ENCODE measurements around the gene RNF115.
"Not testable (repeated sequence)": the region's sequence is repeated elsewhere in the genome, so short reads cannot be mapped to it uniquely, and the experiment has no call there.

Gene RNF115

GRCh38 chr1:145823565-145824498 lies at the start of gene RNF115, which contains the start of gene POLR3C:
Gene RNF115, minus strand, starts transcription at chr1:145824095. Its CDS starts 222 bp downstream, at chr1:145823873.
Gene POLR3C, plus strand, starts transcription at chr1:145824200. Its CDS starts 1,577 bp downstream, at chr1:145825777.
- peak; percentile 92 for DNase-seq (ENCODE audit: low spot score)

DNA sequence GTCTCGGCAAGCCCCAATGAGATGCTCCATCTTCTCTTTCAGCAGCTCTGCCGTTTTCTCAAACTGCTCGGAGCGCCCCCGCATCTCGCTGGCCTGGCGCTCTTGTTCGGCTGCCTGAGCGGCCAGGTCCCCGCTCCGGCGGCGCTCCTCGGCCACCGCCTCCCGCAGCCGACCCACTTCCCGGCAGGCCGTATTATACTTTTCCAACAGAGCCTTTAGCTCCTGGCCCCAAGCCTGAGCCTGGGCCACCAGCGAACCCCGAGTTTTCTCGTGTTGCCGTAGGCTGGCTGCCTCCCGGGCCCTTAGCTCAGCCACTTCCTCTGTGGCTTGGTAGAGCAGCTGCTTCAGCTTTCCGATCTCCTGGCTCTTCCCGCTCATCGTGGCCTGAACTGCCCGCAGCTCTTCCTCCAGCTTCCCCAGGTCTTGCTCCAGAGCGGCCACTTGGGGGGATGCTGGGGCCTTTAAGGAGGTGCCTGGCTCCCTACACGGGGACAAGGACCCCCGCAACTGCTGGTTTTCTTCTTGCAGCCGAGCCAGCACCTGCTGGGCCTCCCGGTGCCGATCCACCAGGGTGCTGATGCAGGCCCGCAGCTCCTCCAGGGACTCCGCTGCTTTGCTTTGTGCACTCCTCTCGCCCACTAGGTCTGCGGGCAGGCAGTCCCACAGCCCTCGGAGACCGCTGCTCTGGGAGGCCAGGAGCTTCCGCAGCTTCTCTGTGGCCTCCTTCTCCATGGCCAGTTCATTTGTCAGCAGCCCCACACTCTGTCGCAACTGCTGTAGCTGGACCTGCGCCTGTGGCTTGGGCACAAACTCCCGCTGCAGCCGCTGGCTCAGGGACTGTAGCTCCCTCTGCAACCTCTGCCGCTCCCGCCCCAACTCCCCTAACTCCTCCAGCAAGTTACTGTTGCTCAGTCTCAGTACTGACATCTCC lies 48.4 kb upstream of the RNF115 start:
- DNase-seq (ENCODE audit: low spot score): no peak

DNA sequence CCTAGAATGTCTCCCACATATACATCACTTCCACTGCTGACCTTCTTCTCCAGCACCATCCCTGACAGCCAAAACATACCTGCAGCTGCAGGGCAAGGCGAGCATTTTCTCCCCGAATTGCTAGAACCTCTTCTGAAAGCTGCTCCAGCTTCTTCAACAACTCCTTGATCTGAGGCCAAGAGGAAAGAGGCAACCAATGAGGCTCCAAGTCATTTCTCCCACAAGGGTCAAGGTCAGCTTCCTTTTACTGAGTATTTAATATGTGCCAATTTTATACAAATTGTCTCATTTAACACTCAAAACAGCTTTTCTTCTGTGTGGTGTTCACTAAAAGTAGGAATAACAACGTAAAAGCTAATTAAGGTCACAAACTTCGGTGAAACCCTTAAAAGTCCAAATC lies 44.3 kb upstream of the RNF115 start:
- no peak for DNase-seq (ENCODE audit: low spot score)

- no peak for DNase-seq (ENCODE audit: low spot score)
These were observed 39.6 kb upstream of the RNF115 start for GRCh38 chr1:145863282-145864018.

DNA sequence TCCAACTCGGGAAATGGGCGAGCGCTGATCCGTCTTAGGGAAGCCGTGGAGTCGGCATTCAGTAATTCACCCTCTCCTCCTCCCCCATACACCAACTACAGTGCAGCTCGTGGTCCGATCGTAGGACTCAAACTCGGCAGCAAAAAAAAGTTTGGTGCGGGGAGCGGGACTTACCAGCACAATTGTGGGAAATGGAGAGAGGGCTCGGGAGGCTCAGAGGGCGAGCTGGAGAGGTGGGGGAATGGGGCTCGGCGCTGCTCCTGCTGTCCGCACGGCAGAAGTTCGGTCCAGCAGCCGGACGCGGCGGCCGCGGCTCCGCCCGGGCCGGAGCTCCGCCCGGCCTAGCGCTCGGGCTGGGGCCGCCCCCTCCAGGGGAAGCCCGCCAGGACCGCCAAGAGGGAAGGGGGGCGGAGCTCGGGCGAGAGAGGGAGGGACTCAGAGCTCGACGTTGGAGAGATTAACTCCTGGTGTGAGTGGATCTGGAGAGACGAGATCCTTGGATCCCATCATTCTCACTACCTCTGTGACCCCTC lies 35.7 kb upstream of the RNF115 start:
- DNase-seq (ENCODE audit: low spot score): peak; percentile 87

DNA sequence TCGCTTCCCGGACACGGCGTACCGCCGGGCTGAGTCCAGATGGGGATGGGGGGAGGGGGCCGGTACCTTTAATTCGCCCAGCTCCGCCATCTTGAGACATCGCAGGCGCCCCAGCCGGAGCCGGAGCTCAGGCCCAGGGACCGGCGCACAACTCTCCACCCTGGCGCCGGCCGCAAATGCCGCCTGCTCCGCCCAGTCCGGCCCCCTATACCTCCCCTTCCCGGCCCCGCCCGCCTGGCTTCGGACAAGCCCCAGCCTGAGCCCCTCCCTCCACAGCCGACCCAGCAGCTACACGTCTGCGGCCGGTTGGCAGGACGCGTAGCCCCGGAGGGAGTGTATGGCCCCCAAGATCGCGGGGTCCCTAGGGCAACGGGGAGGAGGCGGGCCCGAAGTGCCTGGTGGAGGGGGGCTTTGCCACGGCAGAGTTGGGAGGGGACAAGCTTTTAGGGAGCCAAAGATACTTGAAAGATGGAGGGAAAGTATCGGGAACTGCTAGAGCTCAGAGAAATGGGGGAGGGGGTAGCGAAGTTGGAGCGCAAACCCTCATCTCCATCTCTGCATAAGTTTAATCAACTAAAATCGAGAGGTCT lies 35.1 kb upstream of the RNF115 start, which contains the start of gene PIAS3:
Gene PIAS3 (minus strand): TSS at position 181 of the 590 bp plus-strand sequence. CDS start 91 bp downstream, at position 90.
- peak; percentile 93 for DNase-seq (ENCODE audit: low spot score)

GRCh38 chr1:145858238-145858900 lies 34.5 kb upstream of the RNF115 start:
- no peak for DNase-seq (ENCODE audit: low spot score)

GRCh38 chr1:145857170-145857569 lies 33.3 kb upstream of the RNF115 start:
- no peak for DNase-seq (ENCODE audit: low spot score)

DNA sequence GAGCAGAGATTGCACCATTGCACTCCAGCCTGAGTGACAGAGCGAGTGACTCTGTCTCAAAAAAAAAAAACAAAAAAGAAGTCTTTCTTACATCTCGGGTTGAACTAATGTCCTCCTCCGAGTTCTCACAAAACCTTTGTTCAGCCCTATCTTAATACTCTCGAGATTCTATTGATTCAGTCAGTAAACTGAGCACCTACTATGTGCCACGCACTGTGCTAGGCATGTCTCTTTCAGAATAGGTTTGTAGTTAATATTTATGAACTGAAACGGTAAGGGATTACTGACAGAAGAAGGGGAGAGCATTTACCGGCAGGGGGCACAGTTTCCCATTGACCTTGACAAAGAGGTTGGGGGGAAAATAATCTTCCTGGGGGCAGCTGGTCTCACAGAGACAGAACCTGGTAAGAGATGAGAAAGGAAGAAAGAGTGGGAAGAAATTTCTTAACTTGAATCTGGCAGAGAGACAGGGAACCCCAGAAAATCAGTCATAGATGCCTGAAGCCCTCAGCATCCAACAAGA lies 31.6 kb upstream of the RNF115 start:
- no peak for DNase-seq (ENCODE audit: low spot score)

GRCh38 chr1:145849356-145850160 lies 25.7 kb upstream of the RNF115 start:
- no peak for DNase-seq (ENCODE audit: low spot score)

DNA sequence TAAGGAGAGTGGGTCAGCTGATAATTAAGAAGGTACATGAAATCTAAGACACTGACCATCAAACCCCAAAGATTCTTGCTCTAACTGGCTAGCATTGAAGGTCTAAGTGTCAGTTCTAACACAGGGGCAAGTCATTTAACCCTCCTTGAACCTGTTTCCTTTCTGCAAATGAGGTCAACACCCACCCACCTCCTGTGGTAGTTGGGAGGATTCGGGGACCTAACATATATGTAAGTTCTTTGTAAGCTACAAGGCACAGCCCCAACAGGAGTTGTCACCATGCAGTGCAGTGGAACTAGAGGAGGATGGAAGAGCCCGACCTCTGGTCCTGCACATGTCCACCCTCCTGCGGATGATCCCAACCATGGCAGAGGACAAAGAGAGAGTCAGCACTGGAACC lies 23.9 kb upstream of the RNF115 start:
- DNase-seq (ENCODE audit: low spot score): no peak

DNA sequence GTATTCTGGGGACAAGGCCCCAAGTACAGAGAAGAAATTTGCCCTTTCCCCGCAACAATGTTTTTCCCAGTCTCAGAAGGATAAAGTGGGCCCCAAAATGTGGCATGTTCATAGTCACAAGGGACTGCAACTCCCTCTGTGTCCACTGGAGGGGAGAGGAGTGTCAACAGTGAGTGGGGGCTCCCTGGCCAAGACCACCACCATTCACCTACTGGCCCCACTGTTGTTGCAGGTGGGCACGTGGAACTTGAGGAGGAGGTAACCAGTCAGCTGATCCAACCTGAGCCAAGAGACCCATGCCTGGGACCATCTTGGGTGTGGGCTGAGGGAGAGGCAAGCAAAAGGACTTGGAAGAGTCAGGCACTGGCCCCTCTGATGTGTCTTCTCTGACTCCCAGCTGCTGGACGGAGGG lies 22.3 kb upstream of the RNF115 start:
- DNase-seq (ENCODE audit: low spot score): no peak

DNA sequence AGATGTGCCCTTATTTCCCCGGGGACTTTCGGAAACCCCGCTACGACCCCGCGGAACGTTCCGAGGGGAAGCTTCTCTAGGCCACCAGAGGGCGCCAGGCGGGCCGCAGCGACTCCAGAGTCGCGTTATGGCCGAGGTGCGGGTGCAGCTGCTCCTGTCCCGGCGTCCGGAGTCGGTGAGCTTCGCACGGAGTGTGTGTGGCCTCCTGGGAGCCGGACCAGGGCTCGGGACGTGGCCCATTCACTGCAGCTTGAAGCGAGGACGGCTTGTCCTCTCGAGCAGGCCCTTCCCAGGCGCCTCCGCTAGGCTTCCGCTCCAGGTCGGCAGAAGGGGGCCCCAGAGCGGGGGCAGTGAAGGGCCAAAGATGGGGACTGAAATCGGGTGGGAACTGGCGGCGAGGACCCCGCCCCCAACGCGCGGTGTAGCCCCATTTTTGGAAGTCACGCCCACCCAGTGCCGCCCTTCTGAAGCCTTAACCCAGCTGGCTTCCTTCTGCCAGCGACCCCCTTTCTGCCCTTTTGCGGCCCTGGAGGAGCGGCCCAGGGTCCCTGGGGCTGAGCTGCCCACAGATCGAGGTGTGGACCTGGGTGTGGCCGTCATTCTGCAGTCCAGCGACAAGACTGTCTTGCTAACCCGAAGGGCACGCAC lies 21.7 kb upstream of the RNF115 start, which contains the start of gene NUDT17:
Gene NUDT17 (plus strand): TSS at position 117 of the 648 bp plus-strand sequence. CDS start 11 bp downstream, at position 128.
- peak; percentile 65 for DNase-seq (ENCODE audit: low spot score)

DNA sequence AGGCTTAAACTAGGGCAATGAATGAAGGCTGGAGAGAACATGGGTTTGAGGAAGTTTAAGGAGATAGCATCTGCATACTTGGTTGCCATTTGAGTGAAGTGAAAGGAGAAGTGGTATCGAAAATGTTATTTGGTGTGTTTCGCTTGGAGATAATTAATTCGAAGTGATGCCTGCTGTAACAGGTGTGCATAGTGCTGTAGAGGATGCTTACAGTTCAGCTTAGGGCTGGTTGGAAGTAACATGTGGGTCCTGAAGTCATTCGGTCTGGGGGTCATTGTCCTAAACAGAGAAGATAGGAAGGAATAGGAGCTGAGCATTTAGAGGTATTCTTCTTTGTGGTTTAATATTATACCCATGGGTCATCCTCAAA lies 21.2 kb upstream of the RNF115 start:
- DNase-seq (ENCODE audit: low spot score): no peak

- DNase-seq (ENCODE audit: low spot score): no peak
These were observed 19.1 kb upstream of the RNF115 start for GRCh38 chr1:145843031-145843430.

GRCh38 chr1:145837656-145838055 lies 13.8 kb upstream of the RNF115 start:
- DNase-seq (ENCODE audit: low spot score): no peak

DNA sequence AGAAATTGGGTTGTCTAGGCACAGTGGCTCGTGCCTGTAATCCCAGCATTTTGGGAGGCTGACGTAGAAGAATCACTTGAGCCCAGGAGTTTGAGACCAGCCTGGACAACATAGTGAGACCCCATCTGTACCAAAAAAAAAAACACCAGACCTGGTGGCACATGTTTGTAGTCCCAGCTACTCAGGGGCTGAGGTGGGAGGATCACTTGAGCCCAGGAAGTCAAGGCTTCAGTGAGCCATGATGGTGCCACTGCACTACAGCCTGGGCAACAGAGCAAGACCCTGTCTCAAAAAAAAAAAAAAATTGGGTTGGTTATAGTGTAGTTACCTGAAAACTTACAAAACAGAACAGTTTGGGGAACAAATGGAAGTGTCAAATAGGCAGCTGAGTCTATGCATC lies 6.9 kb upstream of the RNF115 start:
- not testable (repeated sequence) for DNase-seq (ENCODE audit: low spot score)

- no peak for DNase-seq (ENCODE audit: low spot score)
These were observed 4.6 kb upstream of the RNF115 start for GRCh38 chr1:145828367-145829026.
